Measurements from ENCODE around the gene LY9.
"Not testable (repeated sequence)": the region's sequence is repeated elsewhere in the genome, so short reads cannot be mapped to it uniquely, and the experiment has no call there.

LY9 gene

GRCh38 chr1:160864173-160864572 lies 68.2 kb downstream of the LY9 start:
- DNase-seq (ENCODE audit: low read depth in 2 of 2, low spot score in 1 of 2) = no peak

GRCh38 chr1:160865337-160865736 lies 69.4 kb downstream of the LY9 start:
- no peak for DNase-seq (ENCODE audit: low read depth in 2 of 2, low spot score in 1 of 2)

- DNase-seq (ENCODE audit: low read depth in 2 of 2, low spot score in 1 of 2) = no peak
Observed at GRCh38 chr1:160866001-160866694, 70.2 kb downstream of the LY9 start.

GRCh38 chr1:160866695-160867260 lies 70.8 kb downstream of the LY9 start:
- no peak for DNase-seq (ENCODE audit: low read depth in 2 of 2, low spot score in 1 of 2)

- DNase-seq (ENCODE audit: low read depth in 2 of 2, low spot score in 1 of 2) = not testable (repeated sequence)
Observed at GRCh38 chr1:160867651-160868050, 71.7 kb downstream of the LY9 start.

- DNase-seq (ENCODE audit: low read depth in 2 of 2, low spot score in 1 of 2) = no peak
Observed at GRCh38 chr1:160868141-160868540, 72.2 kb downstream of the LY9 start.

GRCh38 chr1:160874935-160875334 lies 79.0 kb downstream of the LY9 start:
- DNase-seq (ENCODE audit: low read depth in 2 of 2, low spot score in 1 of 2) = no peak

- DNase-seq (ENCODE audit: low read depth in 2 of 2, low spot score in 1 of 2) = not testable (repeated sequence)
Observed at GRCh38 chr1:160875591-160875990, 79.6 kb downstream of the LY9 start.

- no peak for DNase-seq (ENCODE audit: low read depth in 2 of 2, low spot score in 1 of 2)
Observed at GRCh38 chr1:160876311-160876710, 80.3 kb downstream of the LY9 start.

- DNase-seq (ENCODE audit: low read depth in 2 of 2, low spot score in 1 of 2) = no peak
Observed at GRCh38 chr1:160877221-160877620, 81.2 kb downstream of the LY9 start.
